ENCODE measurements around the gene PITPNM2.

Gene PITPNM2

GRCh38 chr12:123145211-123145610 lies 5.7 kb downstream of the PITPNM2 start:
- DNase-seq (ENCODE audit: low spot score) (no peak), FAIRE-seq (no peak)

- no peak for FAIRE-seq
- no peak for DNase-seq (ENCODE audit: low spot score)
Observed at GRCh38 chr12:123143736-123144461, 7.0 kb downstream of the PITPNM2 start.

DNA sequence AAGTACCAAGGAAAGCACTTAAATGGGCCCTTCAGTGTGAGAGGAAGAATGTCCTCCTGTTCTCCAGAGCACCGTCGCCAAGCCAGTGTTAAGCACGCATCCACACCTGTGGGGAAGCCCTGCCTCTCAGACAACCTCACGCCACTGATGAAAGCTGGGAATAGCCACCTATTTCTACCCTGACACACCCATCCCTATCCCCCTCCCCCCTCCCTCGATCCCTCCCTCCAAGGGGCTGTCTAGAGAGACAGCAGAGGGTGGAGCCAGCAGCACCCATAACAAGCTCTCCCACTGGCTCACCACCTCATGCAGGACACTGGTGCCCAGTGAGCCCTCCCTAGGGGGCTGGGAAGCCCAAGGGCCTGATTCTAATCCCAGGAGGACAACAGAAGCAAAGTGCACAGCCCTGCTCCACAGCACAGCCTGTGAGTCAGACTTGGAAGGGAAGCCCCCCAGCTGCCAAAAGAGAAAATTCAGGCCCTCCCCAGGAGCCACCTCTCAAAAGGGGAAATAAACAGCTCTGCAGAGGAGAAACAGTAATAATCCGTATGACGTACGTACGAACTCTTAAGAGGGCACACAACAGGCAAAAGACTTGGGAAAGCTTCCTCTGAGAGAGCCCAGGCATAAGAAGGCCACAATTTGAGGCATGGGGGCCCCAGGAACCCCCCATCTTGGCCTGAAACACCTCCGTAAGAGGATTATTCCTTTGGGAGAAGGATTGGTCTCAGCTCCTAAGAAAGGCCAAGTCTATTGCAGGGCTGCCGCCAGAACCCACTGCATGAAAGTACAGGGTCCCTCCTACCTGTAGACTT lies 7.8 kb downstream of the PITPNM2 start:
- FAIRE-seq (no peak), DNase-seq (ENCODE audit: low spot score) (peak; percentile 32)

- FAIRE-seq, result no peak
- DNase-seq (ENCODE audit: low spot score), result no peak
Observed at GRCh38 chr12:123142518-123142840, 8.4 kb downstream of the PITPNM2 start.

DNA sequence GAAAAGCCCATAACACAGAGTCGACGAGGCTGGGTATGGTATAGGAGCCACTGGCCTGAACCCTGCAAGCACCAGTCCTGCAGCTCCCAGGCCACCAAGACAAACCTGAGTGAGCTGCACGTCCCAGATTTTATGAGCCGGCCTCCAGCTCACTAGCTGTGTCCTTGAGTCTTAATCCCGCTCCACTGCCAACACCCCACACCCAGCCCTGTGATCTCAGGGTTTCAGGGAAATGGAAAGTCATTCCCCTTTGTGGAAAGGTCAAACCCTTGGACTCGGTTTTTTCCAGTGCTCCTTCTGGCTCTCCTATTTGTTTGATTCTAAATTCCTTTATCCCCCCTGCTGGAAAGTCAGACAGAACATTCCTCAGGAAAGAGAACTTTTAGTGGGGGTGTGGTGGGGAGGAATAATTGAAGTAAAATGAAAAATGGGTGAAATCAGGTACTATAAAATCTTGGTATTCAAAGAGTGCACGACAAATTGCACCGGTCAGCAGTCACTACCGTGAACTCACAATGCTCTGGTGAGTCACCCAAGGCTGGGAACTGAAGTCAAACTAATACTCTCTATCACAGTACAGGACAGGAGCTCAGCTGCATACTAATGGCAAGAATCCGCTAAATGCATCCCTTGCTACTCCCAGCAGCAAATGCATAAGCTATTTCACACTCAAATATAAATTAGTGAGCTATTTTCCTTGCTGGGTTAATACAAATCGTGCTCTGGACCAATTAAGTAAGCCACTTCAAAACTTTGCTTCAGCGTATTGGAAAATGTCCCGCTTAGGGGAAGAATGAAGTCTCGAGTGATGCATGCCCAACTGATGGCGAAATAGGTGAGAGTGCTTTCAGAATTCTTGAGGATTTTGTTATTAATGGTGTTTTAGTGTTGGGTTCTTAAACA lies 9.0 kb downstream of the PITPNM2 start:
- DNase-seq (ENCODE audit: low spot score) (peak; percentile 79), FAIRE-seq (peak; percentile 86)

DNA sequence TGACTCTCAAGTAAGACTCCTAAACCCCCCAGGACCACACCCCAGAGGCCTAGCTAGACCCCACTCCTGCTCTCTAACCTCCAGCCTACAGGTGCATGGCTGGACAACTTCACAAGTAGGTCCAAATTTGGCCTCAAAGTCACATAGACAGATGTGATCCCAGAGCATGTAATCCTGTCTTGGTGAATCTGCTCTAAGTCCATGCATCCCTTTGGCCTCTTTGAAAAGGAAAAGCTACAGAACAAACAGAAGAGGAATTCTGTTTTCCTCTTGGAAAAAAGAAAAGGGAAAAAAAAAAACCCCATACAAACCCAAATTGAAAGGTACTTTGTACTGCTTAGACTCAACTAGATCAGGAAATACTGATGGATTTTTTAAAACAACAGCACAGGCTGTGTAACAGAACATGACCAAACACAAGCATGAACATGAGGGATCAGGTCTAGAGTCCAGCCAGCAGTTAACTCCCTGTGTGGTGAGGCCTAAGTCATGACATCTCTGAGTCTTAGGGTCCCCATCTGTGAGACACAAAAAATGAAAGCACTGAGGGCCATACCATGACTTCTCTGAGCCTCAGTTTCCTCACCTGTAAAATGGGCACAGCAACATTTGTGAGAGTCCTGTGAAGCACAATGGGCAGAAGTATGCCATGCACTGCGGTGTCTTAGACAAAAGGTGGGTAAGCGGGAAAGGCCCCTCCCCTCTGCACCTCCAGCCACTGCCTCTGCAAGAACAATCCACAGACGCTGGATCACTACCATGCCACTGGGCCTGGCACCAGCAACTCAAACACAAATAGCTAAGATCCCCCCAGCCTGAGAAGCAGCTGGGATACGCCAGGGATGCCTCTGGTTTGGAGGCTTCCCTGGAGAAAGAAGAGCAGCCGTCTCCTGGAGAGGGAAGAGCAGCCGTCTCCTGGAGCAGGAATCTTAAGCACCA lies 9.9 kb downstream of the PITPNM2 start:
- FAIRE-seq (no peak), DNase-seq (ENCODE audit: low spot score) (no peak)

- FAIRE-seq (peak; percentile 52), DNase-seq (ENCODE audit: low spot score) (peak; percentile 73)
Observed at GRCh38 chr12:123139926-123140675, 10.8 kb downstream of the PITPNM2 start.

GRCh38 chr12:123135688-123136087 lies 15.2 kb downstream of the PITPNM2 start:
- FAIRE-seq, result no peak
- DNase-seq (ENCODE audit: low spot score), result no peak

DNA sequence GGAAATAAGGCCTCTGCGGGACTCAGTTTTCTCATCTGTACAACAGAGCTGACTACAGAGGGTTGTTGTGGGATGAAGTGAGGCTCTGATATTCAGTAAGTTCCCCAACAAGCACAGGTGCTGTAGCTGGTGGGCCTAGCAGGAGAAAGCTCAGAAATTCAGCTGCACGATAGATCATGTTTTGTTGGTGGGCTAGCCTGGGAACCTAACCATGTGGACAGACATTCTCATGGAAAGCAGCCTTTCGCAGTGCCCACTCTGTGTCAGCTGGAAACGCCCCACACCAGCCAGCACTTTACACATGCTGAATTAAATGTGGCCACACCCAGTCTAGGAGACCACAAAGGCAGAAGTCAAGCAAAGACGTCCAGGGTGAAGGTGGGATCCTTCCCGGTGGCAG lies 16.1 kb downstream of the PITPNM2 start:
- FAIRE-seq, result no peak
- no peak for DNase-seq (ENCODE audit: low spot score)

GRCh38 chr12:123134271-123134671 lies 16.6 kb downstream of the PITPNM2 start:
- DNase-seq (ENCODE audit: low spot score) (no peak), FAIRE-seq (no peak)

DNA sequence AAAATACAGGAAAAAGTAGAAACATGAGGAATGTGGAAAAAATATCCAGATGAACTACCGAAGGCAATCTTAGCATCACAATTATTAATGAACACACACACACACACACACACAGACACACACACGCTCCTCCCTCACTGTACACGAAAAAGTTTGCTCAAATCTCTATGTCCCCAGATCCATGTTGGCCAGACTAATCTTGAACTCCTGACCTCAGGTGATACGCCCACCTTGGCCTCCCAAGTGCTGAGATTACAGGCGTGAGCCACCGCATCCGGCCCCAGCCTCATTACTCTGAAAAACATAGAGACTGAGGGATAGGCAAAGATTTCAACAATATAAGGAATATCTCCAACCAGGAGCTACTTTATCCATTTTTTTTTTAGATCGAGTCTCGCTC lies 17.2 kb downstream of the PITPNM2 start:
- FAIRE-seq (no peak), DNase-seq (ENCODE audit: low spot score) (no peak)

DNA sequence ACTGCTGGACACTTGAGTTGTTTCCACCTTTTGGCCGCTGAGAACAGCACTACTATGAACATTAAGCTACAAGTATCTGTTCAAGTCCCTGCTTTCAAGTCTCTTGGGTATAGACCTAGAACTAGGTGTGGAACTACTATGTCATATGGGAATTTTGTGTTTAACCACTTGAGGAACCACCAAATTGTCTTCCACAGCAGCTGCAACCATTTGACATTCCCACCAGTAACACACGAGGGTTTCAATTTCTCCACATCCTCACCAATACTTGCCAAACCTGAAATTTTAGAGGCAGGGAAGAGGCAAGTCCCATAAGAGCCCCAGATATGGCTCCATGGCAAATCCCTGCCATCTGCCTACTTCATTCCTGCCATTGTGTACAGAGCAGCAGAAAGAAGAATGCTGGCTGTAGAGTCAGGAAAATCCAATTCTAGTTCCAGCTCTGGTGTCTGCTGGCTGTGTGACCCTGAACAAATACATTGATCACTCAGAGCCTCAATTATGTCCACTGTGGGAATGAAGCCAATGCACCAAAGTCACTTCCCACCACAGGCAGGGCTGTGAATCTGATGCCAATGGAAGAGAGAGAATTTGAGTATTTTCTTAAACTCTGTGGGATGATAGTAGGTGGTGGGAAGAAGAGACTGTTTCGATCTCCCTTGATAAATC lies 17.8 kb downstream of the PITPNM2 start:
- no peak for FAIRE-seq
- DNase-seq (ENCODE audit: low spot score), result no peak

DNA sequence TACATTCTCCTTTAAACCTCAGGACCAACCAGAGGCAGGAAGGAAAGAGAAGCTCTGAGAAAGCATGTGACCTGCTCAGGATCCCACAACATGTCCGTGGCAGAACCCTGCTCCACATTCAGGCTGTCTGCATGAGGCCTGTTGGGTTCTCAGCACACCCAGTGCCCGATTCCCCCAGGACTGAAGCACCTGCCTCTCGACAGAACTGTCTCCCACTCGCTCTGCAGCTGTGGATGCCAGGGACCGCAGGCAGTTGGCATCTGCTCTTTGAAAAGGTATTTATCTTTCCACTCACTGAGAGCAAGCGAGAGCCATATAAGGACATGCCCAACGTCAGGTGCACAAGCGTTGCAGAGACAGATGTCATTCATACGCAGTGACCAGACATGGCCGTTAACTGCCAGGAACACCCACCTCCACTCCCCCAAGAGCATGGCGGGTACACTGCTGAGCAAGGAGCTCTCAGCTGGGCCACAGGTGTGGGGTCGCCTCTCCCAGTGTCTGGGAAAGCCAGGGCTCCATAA lies 18.9 kb downstream of the PITPNM2 start:
- no peak for DNase-seq (ENCODE audit: low spot score)
- no peak for FAIRE-seq

DNA sequence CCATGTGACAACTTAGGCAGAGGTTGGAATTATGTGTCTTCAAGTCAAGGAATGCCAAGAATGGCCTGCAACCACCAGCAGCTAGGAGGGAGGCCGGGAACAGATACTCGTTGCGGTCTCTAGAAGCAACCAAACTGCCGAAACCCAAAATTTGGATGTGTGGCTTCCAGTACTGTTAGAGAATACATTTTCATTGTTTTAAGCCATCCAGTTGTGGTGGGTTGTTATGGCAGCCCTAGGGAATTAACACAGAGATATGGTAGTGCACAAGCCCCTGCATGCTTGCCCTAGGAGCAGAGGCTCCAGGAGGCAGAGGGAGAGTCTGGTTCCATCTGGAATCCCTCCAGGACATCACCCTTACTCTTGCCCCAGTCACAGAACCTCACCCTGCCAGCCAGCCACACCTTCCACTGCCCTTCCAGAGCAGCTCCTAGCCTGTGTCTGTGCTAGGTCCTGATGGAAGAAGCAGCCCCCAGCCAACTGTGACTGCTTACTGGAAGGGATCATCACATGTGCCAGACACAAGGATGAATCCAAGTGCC lies 19.5 kb downstream of the PITPNM2 start:
- FAIRE-seq (no peak), DNase-seq (ENCODE audit: low spot score) (no peak)

DNA sequence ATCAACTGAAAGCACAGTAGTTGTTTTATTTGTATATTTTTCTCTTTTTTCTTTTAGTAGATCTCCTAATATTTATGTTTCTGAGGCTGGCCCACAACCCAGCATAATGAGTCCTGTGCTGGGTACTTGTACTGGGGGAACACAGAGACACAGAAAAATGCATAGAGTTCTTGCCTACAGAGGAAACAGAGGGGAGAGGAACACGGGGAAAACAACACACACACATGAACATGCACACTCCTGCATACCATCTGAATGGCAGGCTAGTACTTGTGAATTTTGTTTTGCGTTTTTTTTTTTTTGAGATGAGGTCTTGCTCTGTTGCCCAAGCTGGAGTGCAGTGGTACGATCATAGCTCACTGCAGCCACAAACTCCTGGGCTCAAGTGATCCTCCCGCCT lies 21.3 kb downstream of the PITPNM2 start:
- no peak for FAIRE-seq
- DNase-seq (ENCODE audit: low spot score), result no peak

DNA sequence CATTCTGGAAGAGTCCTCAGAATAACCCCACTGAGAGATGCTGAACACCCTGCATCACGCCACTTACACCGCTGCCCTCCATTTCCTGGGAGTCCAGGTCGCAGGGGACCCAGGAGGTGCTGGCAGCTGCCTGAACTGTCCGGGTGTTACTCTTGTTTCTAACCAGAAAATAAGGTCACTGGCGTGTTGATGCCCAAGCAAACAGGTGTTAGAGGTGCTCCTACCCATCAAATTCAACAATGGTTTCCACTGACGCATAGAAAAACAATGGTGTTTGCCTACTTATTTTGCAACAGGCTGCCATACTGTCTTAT lies 23.8 kb downstream of the PITPNM2 start:
- no peak for FAIRE-seq
- no peak for DNase-seq (ENCODE audit: low spot score)

- peak; percentile 98 for DNase-seq (ENCODE audit: low spot score)
- FAIRE-seq, result peak; percentile 97
Observed at GRCh38 chr12:123126294-123127181, 24.4 kb downstream of the PITPNM2 start.

DNA sequence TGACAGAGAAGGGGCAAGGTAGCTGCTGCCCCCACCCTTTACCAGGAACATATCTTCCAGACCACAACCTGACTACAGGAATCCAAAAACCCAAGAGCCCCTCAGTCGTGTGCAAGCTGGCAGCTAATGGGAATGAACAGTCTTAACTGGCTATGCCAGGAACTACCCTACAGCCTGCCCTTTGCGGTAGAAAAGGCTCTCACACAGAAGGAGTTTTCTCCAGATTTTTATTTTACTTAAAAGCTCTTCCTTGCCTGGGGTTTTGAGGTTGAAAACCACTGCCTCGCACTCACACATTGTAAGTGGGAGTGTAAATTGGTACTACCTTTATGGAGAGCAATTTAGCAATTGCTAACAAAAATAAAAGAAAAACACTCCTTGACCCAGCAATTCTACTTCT lies 28.3 kb downstream of the PITPNM2 start:
- DNase-seq (ENCODE audit: low spot score) (no peak), FAIRE-seq (no peak)
